DOHH2 (cell line): ENCODE results near the gene DDR2.

ENCODE experiments used
- H3F3A ChIP-seq: fragments of 200-600 bp; sonication (generic), shearing (Covaris generic); 2 replicates; pipeline ENCODE4 v1.6.0; 2016; ENCODE audit warnings: antibody characterized with exemption, mild to moderate bottlenecking; ENCODE audit not compliant: control insufficient read depth, insufficient read depth
- H3K27ac ChIP-seq: fragments of 200-600 bp; sonication (generic); 2 replicates; pipeline ENCODE4 v1.5.1; 2014; ENCODE audit warnings: low read depth, mild to moderate bottlenecking, low read length, moderate library complexity
- H3K27me3 ChIP-seq: fragments of 200-600 bp; sonication (generic); 2 replicates; pipeline ENCODE4 v1.6.1; 2014; ENCODE audit warnings: mild to moderate bottlenecking, low read length, mixed read lengths; ENCODE audit not compliant: control insufficient read depth
- H3K36me3 ChIP-seq: fragments of 200-600 bp; sonication (generic); 2 replicates; pipeline ENCODE4 v1.6.1; 2014; ENCODE audit warnings: mild to moderate bottlenecking, low read length, moderate library complexity, mixed read lengths; ENCODE audit not compliant: control insufficient read depth
- H3K4me1 ChIP-seq: fragments of 200-600 bp; sonication (generic); 2 replicates; pipeline ENCODE4 v1.6.1; 2014; ENCODE audit warnings: mild to moderate bottlenecking, low read length, mixed read lengths; ENCODE audit not compliant: control insufficient read depth
- H3K4me2 ChIP-seq: fragments of 200-600 bp; sonication (generic); 2 replicates; pipeline ENCODE4 v1.6.0; 2014; ENCODE audit warnings: mild to moderate bottlenecking, low read length, moderate library complexity
- H3K4me3 ChIP-seq: fragments of 200-600 bp; sonication (generic); 2 replicates; pipeline ENCODE4 v1.5.1; 2014; ENCODE audit warnings: mild to moderate bottlenecking, low read length, mixed read lengths
- H3K79me2 ChIP-seq: fragments of 200-600 bp; sonication (generic); 2 replicates; pipeline ENCODE4 v1.6.1; 2014; ENCODE audit warnings: mild to moderate bottlenecking, low read length, mixed read lengths; ENCODE audit not compliant: control insufficient read depth
- H3K9me2 ChIP-seq: fragments of 200-600 bp; sonication (generic); replicated peaks from 2 replicates; pipeline ENCODE4 v1.6.1; 2014; ENCODE audit warnings: mild to moderate bottlenecking, low read length, mixed read lengths; ENCODE audit not compliant: control insufficient read depth
- H3K9me3 ChIP-seq: fragments of 200-600 bp; sonication (generic); 2 replicates; pipeline ENCODE4 v1.6.1; 2014; ENCODE audit warnings: antibody characterized with exemption, low read length, mixed read lengths; ENCODE audit not compliant: control insufficient read depth, insufficient read depth
- H4K20me1 ChIP-seq: fragments of 200-600 bp; sonication (generic); 2 replicates; pipeline ENCODE4 v1.6.0; 2014; ENCODE audit warnings: low read depth, mild to moderate bottlenecking, antibody characterized with exemption, low read length, moderate library complexity; ENCODE audit not compliant: control insufficient read depth, insufficient read depth
- CTCF ChIP-seq: fragments of 200-600 bp; sonication (generic); IDR thresholded peaks from one replicate; pipeline ENCODE4 v1.5.1; 2014; ENCODE audit warnings: antibody characterized with exemption, mild to moderate bottlenecking, low read depth, low read length; ENCODE audit not compliant: poor library complexity, severe bottlenecking
- EZH2phosphoT487 ChIP-seq: fragments of 200-600 bp; sonication (generic); IDR thresholded peaks from 2 replicates; pipeline ENCODE4 v1.6.1; 2017; ENCODE audit warnings: borderline replicate concordance, mild to moderate bottlenecking, antibody characterized with exemption, low read length, moderate library complexity, mixed read lengths

Gene DDR2

GRCh38 chr1:162639718-162640117, 7.5 kb downstream of the DDR2 start:
- TF ChIP-seq EZH2phosphoT487 (no peak), CTCF (no peak)
- Histone ChIP-seq H3K36me3 (no peaks in the 10 kb centered on the region), H3F3A (no peaks in the 10 kb centered on the region), H3K27me3 (no peaks in the 10 kb centered on the region), H3K4me3 (no peak overlapping the region), H3K9me3 (no peaks in the 10 kb centered on the region), H3K4me1 (no peaks in the 10 kb centered on the region), H3K4me2 (no peak overlapping the region), H4K20me1 (no peaks in the 10 kb centered on the region), H3K27ac (no peak overlapping the region), H3K79me2 (no peaks in the 10 kb centered on the region), H3K9me2 (no peaks in the 10 kb centered on the region)

GRCh38 chr1:162641114-162641513, 8.8 kb downstream of the DDR2 start:
- Histone ChIP-seq H3K27ac (no peak overlapping the region), H3F3A (no peaks in the 10 kb centered on the region), H3K27me3 (no peaks in the 10 kb centered on the region), H4K20me1 (no peaks in the 10 kb centered on the region), H3K4me2 (no peak overlapping the region), H3K4me3 (no peak overlapping the region), H3K79me2 (no peaks in the 10 kb centered on the region), H3K4me1 (no peaks in the 10 kb centered on the region), H3K36me3 (no peaks in the 10 kb centered on the region), H3K9me3 (no peaks in the 10 kb centered on the region), H3K9me2 (no peaks in the 10 kb centered on the region)
- TF ChIP-seq EZH2phosphoT487 = no peak
- TF ChIP-seq CTCF = no peak

- H3K27ac ChIP-seq = no peak overlapping the region
- no peak overlapping the region for H3K4me2 ChIP-seq
- no peaks in the 10 kb centered on the region for H4K20me1 ChIP-seq
- no peaks in the 10 kb centered on the region for H3F3A ChIP-seq
- no peak overlapping the region for H3K4me3 ChIP-seq
- no peaks in the 10 kb centered on the region for H3K36me3 ChIP-seq
- no peaks in the 10 kb centered on the region for H3K27me3 ChIP-seq
- TF ChIP-seq EZH2phosphoT487 (no peak), CTCF (no peak)
- H3K79me2 ChIP-seq = no peaks in the 10 kb centered on the region
- no peaks in the 10 kb centered on the region for H3K9me3 ChIP-seq
- H3K9me2 ChIP-seq = no peaks in the 10 kb centered on the region
- no peaks in the 10 kb centered on the region for H3K4me1 ChIP-seq
Measured at GRCh38 chr1:162644986-162645314, 12.7 kb downstream of the DDR2 start.

- H4K20me1 ChIP-seq = no peaks in the 10 kb centered on the region
Measured at GRCh38 chr1:162645666-162646065, 13.4 kb downstream of the DDR2 start.

More at GRCh38 chr1:162645666-162646065, 13.4 kb downstream of the DDR2 start:
- Histone ChIP-seq H3K4me3 (no peak overlapping the region), H3K9me2 (no peaks in the 10 kb centered on the region), H3K4me1 (no peaks in the 10 kb centered on the region), H3K9me3 (no peaks in the 10 kb centered on the region), H3K4me2 (no peak overlapping the region), H3K27me3 (no peaks in the 10 kb centered on the region), H3K27ac (no peak overlapping the region), H3K79me2 (no peaks in the 10 kb centered on the region), H3F3A (no peaks in the 10 kb centered on the region), H3K36me3 (no peaks in the 10 kb centered on the region)
- TF ChIP-seq EZH2phosphoT487 = no peak
- no peak for TF ChIP-seq CTCF
